Activated naive CD8-positive, alpha-beta T cell treated with anti-CD3 and anti-CD28 coated beads for 36 hours (primary cell): ENCODE data around the gene ASF1B. TPM values are rescaled to one million over a fixed set of nuclear protein-coding genes. Genes with fewer than 3 reads are reported as not detected.
A peak's percentile ranks its signal among the peaks of the same experiment; 100 is the strongest.

ENCODE experiments used
- DNase-seq: peaks from one replicate; pipeline ENCODE4 v3.0.0; 2021
- H3K27ac Mint-ChIP-seq: one replicate; pipeline ENCODE4 v1.8.0; 2022; ENCODE audit warnings: mild to moderate bottlenecking, moderate library complexity, mixed read lengths
- H3K27me3 Mint-ChIP-seq: one replicate; pipeline ENCODE4 v1.8.0; 2022; ENCODE audit warnings: mild to moderate bottlenecking, mixed read lengths
- H3K36me3 Mint-ChIP-seq: one replicate; pipeline ENCODE4 v1.8.0; 2021; ENCODE audit warnings: mild to moderate bottlenecking, mixed read lengths
- H3K4me1 Mint-ChIP-seq: one replicate; pipeline ENCODE4 v1.8.0; 2021; ENCODE audit warnings: mixed read lengths
- H3K4me3 Mint-ChIP-seq: one replicate; pipeline ENCODE4 v1.8.0; 2022; ENCODE audit warnings: mild to moderate bottlenecking, moderate library complexity, mixed read lengths
- H3K9me3 Mint-ChIP-seq: one replicate; pipeline ENCODE4 v1.8.0; 2022; ENCODE audit warnings: mixed read lengths
- total RNA-seq, 2 experiments: library from RNA; stranded (reverse); gene quantifications; one replicate each; pipeline ENCODE4 v1.2.3, GENCODE V29; 2021

The ASF1B gene
- total RNA-seq, 2 experiments from 2014 or later = 77.5 to 78.5 TPM

DNA sequence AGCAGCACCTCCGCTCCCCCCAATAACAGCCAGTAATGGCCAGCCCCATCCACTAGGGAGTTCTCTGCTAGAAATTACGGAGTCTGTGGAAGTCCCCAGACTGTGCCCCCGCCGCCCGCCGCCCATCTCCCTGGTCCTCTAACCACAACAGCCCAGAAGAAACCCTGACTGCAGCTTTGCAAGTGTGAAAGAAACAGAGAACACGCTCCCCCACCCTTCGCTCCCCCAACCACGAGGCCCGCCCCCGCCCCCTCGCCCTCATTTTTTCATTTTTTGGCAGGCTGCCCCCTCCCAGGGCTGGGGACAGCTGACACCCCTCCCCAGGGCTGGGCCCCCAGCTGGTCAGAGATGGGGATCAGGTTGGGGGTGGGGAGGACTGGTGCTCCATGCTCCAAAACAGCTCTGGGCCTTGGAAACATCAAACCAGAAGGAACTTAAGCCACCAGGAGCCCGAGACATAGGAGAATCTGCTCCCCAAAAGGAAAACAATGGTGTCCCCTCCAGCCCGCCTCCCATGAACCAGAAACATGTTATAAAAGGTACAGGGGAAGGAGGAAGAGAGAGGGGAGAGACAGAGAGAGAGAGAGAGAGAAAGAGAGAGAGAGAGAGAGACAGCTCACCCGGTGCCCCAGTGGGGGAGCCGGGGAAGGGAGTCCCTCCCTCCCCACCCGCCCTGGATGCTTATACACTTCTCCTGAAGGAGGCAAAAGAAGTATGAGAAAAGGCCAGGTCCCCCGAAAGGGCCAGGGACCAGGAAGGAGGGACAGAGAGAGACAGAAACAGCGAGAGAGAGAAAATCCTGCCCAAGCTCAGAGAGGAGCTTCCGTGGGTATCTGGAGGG, 29.8 kb upstream of the ASF1B start:
- peaks cover 13% of the 10 kb centered on the region for H3K4me1 Mint-ChIP-seq
- no peaks in the 10 kb centered on the region for H3K9me3 Mint-ChIP-seq
- H3K4me3 Mint-ChIP-seq = peak overlapping the region; percentile 75
- H3K27me3 Mint-ChIP-seq = no peaks in the 10 kb centered on the region
- H3K27ac Mint-ChIP-seq = peak overlapping the region; percentile 79
- peaks cover 10% of the 10 kb centered on the region for H3K36me3 Mint-ChIP-seq
- DNase-seq = peak; percentile 38

- Mint-ChIP-seq H3K27me3 (no peaks in the 10 kb centered on the region), H3K4me3 (no peak overlapping the region), H3K4me1 (peaks cover 13% of the 10 kb centered on the region), H3K9me3 (no peaks in the 10 kb centered on the region), H3K36me3 (peaks cover 5% of the 10 kb centered on the region), H3K27ac (no peak overlapping the region)
- no peak for DNase-seq
Observed at GRCh38 chr19:14164724-14165493, 28.5 kb upstream of the ASF1B start.

- Mint-ChIP-seq H3K27me3 (no peaks in the 10 kb centered on the region), H3K27ac (no peak overlapping the region), H3K9me3 (no peaks in the 10 kb centered on the region), H3K4me1 (peaks cover 13% of the 10 kb centered on the region), H3K4me3 (no peak overlapping the region), H3K36me3 (peaks cover 2% of the 10 kb centered on the region)
- DNase-seq = no peak
Observed at GRCh38 chr19:14164082-14164481, 27.7 kb upstream of the ASF1B start.

DNA sequence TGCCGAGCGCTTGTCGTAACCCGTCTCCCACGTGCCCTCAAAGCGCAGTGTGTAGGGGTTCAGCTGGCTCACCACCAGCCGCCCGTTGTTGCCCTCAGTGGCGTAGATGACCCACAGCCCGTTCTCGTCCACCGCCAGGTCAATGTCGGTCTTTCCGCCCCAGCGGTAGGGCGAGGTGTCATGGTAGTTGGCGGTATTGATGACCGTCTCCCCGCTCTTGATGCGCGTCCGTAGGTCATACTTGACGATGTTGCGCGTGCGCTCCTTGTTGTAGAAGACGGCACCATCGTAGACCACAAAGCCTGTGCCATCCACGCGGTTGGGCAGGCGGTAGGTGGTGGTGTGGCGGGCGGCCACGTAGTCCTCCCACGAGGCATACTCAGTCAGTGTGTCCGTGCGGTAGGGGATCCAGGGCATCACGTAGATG, 26.5 kb upstream of the ASF1B start:
- H3K4me1 Mint-ChIP-seq = peaks cover 13% of the 10 kb centered on the region
- H3K27ac Mint-ChIP-seq = peak overlapping the region; percentile 51
- no peaks in the 10 kb centered on the region for H3K9me3 Mint-ChIP-seq
- no peak overlapping the region for H3K4me3 Mint-ChIP-seq
- DNase-seq = no peak
- peaks cover 2% of the 10 kb centered on the region for H3K36me3 Mint-ChIP-seq
- no peaks in the 10 kb centered on the region for H3K27me3 Mint-ChIP-seq

DNA sequence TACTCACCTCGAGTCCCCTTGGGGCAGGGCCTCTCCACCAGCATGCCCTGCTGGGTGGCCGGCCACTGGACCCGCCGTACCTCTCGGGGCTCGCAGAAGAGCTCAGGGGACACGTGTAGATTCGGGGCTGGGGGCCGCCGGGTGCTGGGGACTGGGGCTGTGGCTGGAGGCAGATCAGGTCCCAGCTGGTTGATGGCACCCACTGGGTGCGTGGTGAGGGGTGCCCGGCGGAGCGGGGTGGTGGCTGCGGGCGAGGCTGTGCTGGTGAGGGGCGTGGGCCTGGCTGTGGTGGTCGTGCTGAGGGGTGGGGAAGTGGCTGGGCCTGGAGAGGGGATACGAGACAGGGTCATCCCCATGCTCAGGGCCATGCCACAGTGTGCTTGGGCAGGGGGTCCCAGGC, 24.9 kb upstream of the ASF1B start:
- H3K36me3 Mint-ChIP-seq = peaks cover 2% of the 10 kb centered on the region
- no peak overlapping the region for H3K4me3 Mint-ChIP-seq
- H3K27ac Mint-ChIP-seq = no peak overlapping the region
- no peaks in the 10 kb centered on the region for H3K9me3 Mint-ChIP-seq
- peaks cover 3% of the 10 kb centered on the region for H3K4me1 Mint-ChIP-seq
- no peaks in the 10 kb centered on the region for H3K27me3 Mint-ChIP-seq
- no peak for DNase-seq

GRCh38 chr19:14160017-14160703, 23.8 kb upstream of the ASF1B start:
- Mint-ChIP-seq H3K9me3 (no peaks in the 10 kb centered on the region), H3K4me3 (no peak overlapping the region), H3K27me3 (no peaks in the 10 kb centered on the region), H3K4me1 (no peaks in the 10 kb centered on the region), H3K36me3 (peaks cover 2% of the 10 kb centered on the region), H3K27ac (no peak overlapping the region)
- no peak for DNase-seq

GRCh38 chr19:14159059-14159458, 22.7 kb upstream of the ASF1B start:
- DNase-seq = no peak
- H3K4me1 Mint-ChIP-seq = no peaks in the 10 kb centered on the region
- no peak overlapping the region for H3K4me3 Mint-ChIP-seq
- H3K36me3 Mint-ChIP-seq = peaks cover 2% of the 10 kb centered on the region
- no peak overlapping the region for H3K27ac Mint-ChIP-seq
- no peaks in the 10 kb centered on the region for H3K9me3 Mint-ChIP-seq
- no peaks in the 10 kb centered on the region for H3K27me3 Mint-ChIP-seq

DNA sequence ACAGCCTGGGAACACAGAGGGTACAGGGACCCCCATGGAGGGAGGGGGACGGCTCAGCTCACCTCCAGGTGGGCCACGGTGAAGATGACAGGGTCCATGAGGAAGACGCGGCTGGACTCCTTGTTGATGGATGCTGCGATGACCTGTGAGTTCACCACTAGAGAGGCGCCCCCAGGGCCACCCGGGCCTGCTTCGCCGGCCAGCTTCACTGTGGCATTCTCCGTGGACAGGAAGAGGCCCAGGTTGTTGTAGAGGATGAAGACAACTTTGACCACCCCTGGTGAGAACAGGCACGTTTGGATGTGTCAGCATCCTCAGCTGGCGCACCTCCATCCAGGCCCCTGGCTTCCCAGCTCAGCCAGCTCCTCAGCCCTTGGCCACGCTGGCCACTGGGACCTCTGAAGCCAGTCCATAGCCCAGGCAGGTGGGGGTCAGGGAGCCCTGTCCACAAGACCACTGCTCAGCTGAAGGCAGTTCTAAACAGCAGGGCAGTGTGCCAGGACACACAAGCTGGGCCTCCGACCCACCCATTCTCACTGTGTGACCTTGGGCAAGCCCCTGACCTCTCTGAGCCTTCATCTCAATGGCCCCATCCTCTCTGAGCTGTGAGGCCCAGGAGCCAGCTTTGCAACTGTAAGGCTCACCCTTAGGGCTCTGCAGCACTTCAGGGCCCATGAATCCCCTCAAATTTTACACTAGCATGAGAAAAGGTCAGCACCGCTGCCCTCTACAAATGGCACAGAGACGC, 22.1 kb upstream of the ASF1B start:
- no peak for DNase-seq
- Mint-ChIP-seq H3K27me3 (no peaks in the 10 kb centered on the region), H3K4me3 (no peak overlapping the region), H3K4me1 (no peaks in the 10 kb centered on the region), H3K36me3 (peaks cover 2% of the 10 kb centered on the region), H3K9me3 (no peaks in the 10 kb centered on the region), H3K27ac (no peak overlapping the region)

- no peak overlapping the region for H3K4me3 Mint-ChIP-seq
Observed at GRCh38 chr19:14156971-14157717, 20.8 kb upstream of the ASF1B start.

DNA sequence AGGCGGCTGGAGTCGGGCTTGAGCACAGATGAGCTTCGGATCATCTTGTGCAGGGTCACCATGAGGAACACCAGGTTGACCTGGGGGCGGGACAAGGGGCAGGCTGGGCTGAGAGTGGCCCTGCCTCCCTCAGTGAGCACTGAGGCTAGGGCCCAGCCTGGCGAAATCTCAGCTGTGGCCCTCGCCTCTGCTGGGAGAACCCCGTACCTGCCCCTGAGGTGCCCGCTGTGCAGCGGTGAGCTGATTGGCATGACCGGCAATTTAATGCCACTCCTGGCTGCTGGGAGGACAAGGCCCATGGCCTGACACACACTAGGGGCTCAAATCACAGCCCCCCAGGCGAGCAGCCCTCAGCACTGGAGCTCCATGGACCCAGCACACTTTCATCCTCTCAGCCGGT, 19.7 kb upstream of the ASF1B start:
- no peaks in the 10 kb centered on the region for H3K27me3 Mint-ChIP-seq
- H3K36me3 Mint-ChIP-seq = no peaks in the 10 kb centered on the region
- H3K4me3 Mint-ChIP-seq = no peak overlapping the region
- H3K27ac Mint-ChIP-seq = no peak overlapping the region
- no peak for DNase-seq
- no peaks in the 10 kb centered on the region for H3K9me3 Mint-ChIP-seq
- peaks cover 2% of the 10 kb centered on the region for H3K4me1 Mint-ChIP-seq

More at GRCh38 chr19:14156971-14157717, 20.8 kb upstream of the ASF1B start:
- Mint-ChIP-seq H3K36me3 (no peaks in the 10 kb centered on the region), H3K9me3 (no peaks in the 10 kb centered on the region), H3K27ac (no peak overlapping the region), H3K4me1 (no peaks in the 10 kb centered on the region), H3K27me3 (no peaks in the 10 kb centered on the region)
- no peak for DNase-seq

- Mint-ChIP-seq H3K27me3 (no peaks in the 10 kb centered on the region), H3K4me1 (peaks cover 2% of the 10 kb centered on the region), H3K36me3 (no peaks in the 10 kb centered on the region), H3K4me3 (no peak overlapping the region), H3K27ac (no peak overlapping the region), H3K9me3 (no peaks in the 10 kb centered on the region)
- no peak for DNase-seq
Observed at GRCh38 chr19:14155371-14155770, 19.0 kb upstream of the ASF1B start.

DNA sequence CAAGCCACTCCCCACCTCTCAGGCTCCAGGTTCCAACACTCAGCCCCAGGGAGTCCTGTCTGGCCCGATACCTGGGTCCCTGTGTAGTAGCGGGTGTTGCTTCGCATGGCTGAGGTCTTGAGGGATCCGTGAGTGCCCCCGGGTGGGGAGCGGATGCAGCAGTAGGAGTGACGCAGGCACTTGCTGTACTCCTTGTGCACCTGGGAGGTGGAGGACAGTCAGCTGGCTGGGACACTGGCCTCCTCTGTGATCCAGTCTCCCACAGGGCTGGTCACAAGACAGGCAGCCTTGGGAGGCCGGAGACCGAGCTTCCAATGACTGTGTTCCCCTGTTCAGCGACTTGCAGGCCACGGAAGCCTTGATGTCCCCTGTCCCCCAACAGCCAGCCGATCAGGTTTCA, 16.3 kb upstream of the ASF1B start:
- Mint-ChIP-seq H3K27me3 (no peaks in the 10 kb centered on the region), H3K36me3 (peaks cover 1% of the 10 kb centered on the region), H3K9me3 (no peaks in the 10 kb centered on the region), H3K27ac (no peak overlapping the region), H3K4me3 (no peak overlapping the region), H3K4me1 (peaks cover 22% of the 10 kb centered on the region)
- no peak for DNase-seq

DNA sequence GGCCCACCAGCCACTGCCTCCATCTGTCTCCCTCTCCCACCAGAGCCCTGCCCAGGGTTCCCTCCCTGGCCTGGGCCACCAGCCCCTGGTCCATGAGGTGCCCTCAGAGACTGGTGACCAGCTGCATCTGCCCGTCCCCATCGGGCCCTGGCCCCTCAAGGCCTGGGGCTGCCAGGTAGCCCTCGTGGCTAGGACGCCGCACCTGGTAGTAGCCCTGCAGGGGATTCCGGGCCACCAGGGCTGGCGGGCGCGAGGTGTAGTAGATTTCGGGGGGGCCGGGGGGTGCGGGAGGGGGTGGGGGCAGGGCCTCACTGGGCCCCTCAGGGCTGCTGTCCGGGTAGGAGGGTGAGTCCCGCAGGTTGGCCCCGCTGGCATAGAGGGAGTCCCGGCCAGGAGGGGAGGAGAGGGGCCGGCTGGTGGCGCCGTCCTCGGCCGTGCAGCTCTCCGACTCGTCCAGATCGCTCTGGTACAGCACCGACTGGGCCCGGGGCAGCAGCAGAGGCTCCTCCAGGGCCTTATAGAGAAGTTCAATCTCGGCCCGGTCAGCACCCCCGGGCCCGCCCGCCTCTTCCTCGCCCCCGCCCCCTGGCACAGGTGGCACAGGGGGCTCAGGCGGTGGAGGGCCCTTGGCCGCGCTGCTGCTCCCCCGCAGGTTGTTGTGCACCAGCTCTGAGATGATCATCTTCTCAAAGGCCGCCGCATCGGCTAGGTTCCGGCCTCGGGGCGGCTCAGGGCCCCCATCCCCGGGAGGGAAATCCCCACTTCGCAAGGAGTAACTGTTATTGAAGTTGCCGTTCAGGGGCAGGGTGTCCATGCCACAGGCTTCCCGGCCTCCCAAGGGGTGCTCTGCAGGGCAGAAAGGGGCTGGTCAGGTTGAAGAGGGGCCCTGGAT, 14.6 kb upstream of the ASF1B start:
- H3K27me3 Mint-ChIP-seq = no peaks in the 10 kb centered on the region
- H3K9me3 Mint-ChIP-seq = no peaks in the 10 kb centered on the region
- H3K4me1 Mint-ChIP-seq = peaks cover 30% of the 10 kb centered on the region
- no peak overlapping the region for H3K4me3 Mint-ChIP-seq
- no peak for DNase-seq
- H3K27ac Mint-ChIP-seq = no peak overlapping the region
- peaks cover 1% of the 10 kb centered on the region for H3K36me3 Mint-ChIP-seq
